Stimulated activated CD8-positive, alpha-beta memory T cell treated with anti-CD3 and anti-CD28 coated beads, Interleukin-15, amount 100 ng/mL, for 48 hours (primary cell): Measurements from ENCODE around the gene TMEM273.

Source experiments
- DNase-seq, 2 donors: peaks; one replicate each; pipeline ENCODE4 v3.0.0-alpha.2; 2020; ENCODE audit warnings: low read depth in 2 of 2

The TMEM273 gene

GRCh38 chr10:49164559-49165188, 23.5 kb downstream of the TMEM273 start:
- peak; percentile 28 for DNase-seq

DNA sequence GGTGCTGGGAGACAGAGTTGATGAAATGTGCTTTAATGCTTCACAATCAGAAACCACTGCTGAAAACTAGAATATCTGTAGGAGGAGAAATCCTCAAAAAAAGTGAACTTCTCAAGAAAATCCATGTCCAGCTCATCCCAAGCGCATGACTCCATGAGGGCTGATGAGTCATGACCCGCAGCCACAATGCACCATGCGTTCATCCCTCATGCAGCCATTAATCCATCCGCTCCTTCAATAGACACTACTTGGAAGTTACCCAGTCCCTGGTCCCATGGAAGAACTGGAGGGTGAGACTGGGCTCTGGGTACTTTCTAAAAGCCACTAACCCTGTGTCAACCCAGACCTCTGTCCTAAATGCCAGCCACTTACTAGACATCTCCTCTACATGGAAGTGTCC, 24.4 kb downstream of the TMEM273 start:
- DNase-seq, result no peak

GRCh38 chr10:49162761-49163310, 25.4 kb downstream of the TMEM273 start:
- DNase-seq, result no peak

DNA sequence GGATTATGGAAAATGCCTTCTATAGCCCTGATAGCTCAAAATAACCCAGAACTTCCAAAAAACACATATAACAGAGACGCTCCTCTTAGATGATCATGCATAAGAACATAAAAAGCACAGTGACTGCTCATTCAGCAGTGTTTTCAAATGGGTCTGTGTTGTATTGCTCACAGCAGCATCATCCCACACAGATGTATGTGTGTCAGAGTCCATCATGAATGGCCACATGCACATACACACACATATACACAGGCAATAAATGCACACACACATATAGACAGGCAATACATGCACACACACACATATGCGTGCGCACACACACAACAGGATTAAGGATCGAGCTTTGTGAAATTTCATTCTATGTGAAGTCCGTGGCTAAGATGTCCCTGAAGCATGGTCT, 26.1 kb downstream of the TMEM273 start:
- DNase-seq, result no peak

GRCh38 chr10:49161411-49161997, 26.7 kb downstream of the TMEM273 start:
- DNase-seq, result no peak

DNA sequence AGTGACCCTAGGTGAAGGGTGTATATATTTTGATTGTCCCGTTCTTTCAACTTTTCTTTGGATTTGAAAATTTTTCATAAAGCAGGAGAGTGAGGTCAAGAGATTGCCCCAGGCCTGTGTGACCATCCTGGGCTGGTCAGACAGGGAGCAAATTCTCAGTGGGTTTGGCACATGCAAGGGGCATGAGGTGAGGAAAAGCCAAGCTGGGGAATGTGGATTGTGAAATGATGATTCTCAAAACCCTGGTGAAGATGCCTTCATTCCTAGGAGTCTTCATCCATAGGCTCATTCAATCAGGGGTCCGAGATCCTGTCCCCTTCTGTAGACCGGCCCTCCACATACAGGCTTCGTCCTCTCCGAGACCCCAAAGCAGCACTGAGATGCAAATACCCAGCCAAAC, 27.4 kb downstream of the TMEM273 start:
- no peak for DNase-seq

GRCh38 chr10:49160110-49160509, 28.1 kb downstream of the TMEM273 start:
- DNase-seq, result no peak

- no peak for DNase-seq
These were observed 29.3 kb downstream of the TMEM273 start for GRCh38 chr10:49158915-49159314.

- DNase-seq, result no peak
These were observed 29.8 kb downstream of the TMEM273 start for GRCh38 chr10:49158404-49158803.

DNA sequence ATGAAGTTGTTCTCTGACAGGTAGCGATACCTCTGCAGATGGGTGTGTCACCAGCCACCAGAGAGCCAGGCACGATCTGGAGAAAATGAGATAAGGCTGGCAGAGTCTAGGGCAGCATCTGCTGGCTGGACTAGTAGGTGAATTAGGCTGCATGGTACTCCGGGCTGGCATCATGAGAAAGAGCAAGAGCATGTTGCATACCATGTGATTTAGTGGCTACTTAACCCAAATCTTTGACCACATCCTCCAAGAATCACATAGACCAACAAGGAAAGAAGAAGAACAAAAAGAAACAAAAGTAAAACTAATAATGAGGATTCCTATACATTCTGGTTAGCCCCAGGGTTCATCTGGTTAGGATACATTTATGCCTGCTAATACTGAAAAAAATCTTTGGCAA, 31.0 kb downstream of the TMEM273 start:
- DNase-seq, result no peak

- DNase-seq, result no peak
These were observed 33.5 kb downstream of the TMEM273 start for GRCh38 chr10:49154641-49155040.

DNA sequence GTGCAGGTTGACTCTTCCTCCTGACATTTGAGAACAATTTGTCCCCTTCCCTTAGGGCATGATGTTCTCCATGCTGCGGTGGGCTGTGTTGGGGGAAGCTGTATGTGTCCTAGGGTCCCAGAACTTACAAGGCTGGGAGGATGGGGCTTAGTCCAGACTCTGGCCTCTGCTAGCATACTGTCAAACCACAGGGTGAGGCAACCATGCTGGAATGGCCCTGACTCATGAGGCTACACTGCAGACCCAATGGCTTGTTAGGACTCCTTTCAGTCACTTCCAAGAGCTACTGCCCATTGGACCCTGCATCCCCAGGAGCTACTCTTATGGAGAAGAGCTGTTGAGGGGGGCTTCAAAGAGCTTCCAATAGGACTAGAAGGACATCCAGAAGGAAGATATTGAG, 34.2 kb downstream of the TMEM273 start:
- DNase-seq, result no peak

DNA sequence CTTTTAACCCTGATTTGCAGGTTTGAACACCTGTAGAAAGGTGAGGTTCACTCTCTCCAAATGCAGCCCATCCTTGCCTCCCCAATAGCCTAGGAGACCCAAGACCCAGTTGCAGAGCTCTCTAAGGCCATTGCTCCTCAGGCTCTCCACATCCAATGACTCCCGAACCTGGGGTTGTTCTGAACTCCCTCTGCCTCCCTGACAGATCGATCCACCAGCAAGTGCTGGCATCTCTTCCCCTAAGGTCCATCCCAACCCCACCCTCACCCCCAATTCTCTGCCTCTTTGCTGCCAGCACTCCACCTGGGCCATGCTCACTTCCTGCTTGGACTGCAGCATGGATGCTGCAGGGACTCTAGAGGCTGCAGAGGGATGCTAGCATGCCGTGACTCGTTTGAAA, 35.1 kb downstream of the TMEM273 start:
- DNase-seq, result no peak

DNA sequence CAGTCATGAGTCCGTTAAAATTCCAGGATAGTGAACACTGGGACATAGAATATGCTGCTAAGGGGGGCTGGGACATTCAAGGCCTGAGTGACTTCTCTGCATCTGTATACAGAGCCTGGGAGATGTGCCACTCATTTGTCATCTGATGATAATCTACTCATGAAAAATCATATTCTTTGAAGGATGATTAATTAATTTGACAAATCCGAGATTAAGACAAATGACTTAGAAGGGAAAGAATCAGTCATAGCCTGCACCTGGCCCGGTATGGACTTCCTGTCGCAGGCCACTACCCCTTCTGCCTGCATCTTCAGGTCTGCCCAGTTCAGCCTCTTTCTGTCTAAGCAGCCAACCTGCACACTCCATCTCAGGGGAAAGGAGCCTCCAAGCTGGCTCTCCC, 35.5 kb downstream of the TMEM273 start:
- DNase-seq, result no peak

GRCh38 chr10:49152037-49152436, 36.2 kb downstream of the TMEM273 start:
- DNase-seq, result no peak

DNA sequence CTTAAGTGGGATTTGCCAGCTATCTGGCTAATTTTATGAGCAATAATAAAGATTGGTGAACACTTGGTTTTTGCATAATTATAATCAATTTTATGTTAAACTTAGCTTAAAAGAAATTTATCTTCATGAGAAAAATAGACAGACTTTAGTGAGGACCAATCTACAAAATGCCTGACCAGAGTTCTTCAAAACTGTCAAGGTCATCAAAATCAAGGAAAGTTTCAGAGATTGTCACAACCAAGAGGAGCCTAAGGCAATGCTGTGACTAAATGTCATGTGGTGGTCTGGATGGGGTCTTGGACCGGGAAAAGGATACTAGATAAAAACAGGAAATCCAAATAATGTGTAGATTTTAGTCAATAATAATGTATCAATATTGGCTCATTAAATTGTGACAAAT, 36.7 kb downstream of the TMEM273 start:
- DNase-seq, result no peak

DNA sequence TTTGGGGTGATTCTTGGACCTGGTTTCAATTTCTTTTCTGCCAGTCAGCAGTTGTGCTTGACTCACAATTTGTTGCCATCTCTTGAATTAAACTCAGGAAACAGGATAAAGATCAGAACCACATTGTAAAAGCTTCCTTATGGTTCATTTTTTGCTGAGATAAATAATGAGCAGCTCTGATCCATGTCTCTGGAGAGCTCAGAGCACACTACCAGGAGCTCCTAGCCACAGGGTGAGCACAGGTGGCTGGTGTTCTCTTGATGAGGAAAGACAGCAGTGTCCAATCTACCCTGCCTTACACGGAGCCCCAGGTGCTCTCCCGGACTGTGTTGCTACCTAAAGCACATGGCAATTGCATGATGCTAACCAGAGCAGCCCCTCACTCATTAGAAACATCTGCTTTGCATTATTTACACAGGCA, 37.2 kb downstream of the TMEM273 start:
- DNase-seq, result no peak

GRCh38 chr10:49150426-49150825, 37.8 kb downstream of the TMEM273 start:
- DNase-seq, result no peak

GRCh38 chr10:49149881-49150280, 38.3 kb downstream of the TMEM273 start:
- DNase-seq, result no peak

DNA sequence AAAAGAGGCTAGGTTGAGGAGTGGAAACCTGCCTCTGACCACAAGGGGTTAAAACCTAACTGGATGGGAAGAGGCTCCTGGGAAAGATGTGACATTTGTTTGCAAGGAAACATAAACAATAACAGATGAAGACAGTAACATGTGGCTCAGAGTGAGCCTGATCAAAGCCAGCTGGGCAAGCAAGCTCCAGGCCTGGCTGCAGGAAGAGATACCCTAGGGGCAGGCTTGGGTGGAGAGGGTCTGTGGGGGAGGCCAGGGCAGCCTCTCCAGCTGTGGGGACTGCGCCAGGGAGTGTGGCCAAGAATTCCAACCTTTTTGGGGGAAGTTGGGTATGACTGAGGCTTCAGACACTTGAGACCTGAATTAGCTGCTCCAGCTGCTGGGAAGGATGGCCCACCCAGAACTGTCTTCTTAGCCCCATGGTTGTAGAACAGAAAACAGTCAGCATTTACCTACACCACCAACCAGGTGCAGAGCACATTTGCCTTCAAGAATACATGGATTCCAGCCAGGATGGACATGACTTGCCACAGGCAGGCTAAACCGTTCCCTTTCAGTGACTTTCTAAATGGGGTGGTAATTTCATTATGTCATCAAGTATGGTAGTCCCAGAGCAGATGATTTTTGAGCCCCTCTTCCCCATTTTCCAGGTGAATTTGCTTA, 44.0 kb downstream of the TMEM273 start:
- DNase-seq, result no peak

- no peak for DNase-seq
These were observed 44.9 kb downstream of the TMEM273 start for GRCh38 chr10:49143249-49143648.

DNA sequence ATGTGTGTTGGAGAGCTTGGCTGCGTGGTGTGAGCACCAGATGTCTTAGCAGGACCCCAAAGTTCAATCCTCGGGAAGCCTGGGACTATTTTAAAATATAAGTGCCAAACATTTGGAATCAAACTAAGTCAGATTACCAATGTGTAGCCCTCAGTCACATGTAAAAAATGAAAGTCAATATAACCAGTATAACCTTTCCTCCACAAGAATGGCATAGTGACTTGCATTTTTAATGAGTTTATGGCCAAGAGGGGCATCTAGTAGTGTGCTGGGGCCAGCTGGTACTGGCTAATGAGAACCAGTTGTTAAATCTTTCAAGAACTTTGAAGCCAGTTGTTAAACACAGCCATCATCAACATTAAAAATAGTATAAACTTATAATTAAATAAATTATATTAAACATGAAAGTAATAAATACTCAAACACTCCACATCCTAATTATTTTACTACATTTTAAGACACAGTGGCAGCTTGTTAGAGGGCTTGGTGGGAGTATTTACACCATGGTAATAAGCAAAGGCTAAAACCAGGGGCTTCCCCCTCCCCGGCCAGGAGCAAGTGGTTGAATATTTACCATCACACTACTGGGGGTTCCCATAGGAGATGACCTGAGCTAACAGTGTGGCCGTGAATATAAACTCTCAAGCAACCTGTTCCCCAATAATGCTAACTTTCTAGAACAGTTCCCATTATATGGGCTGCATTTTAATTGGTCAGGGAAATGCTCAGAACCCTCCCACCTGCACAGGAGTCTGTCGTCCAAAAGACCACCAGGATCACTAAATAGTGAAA, 46.5 kb downstream of the TMEM273 start:
- no peak for DNase-seq
